HEK293 (cell line): Measurements from ENCODE around the gene EEF2.

Experiments used
- MYNN ChIP-seq: fragments of 450-650 bp; formaldehyde crosslinking; IDR thresholded peaks from 2 replicates; pipeline ENCODE4 v1.5.1; 2016; ENCODE audit warnings: missing biosample characterization, missing genetic modification characterization, borderline replicate concordance
- ZBTB1 ChIP-seq: fragments of 450-650 bp; formaldehyde crosslinking; IDR thresholded peaks from 2 replicates; pipeline ENCODE4 v1.5.1; 2016; ENCODE audit warnings: missing biosample characterization, missing genetic modification characterization
- ZIC2 ChIP-seq: fragments of 450-650 bp; formaldehyde crosslinking; IDR thresholded peaks from 2 replicates; pipeline ENCODE4 v1.5.1; 2016; ENCODE audit warnings: missing biosample characterization, missing genetic modification characterization
- ZNF114 ChIP-seq: fragments of 450-650 bp; formaldehyde crosslinking; IDR thresholded peaks from 2 replicates; pipeline ENCODE4 v1.5.0; 2017; ENCODE audit warnings: missing biosample characterization, missing genetic modification characterization
- ZNF132 ChIP-seq: fragments of 450-650 bp; formaldehyde crosslinking; IDR thresholded peaks from 2 replicates; pipeline ENCODE4 v1.5.1; 2017; ENCODE audit warnings: missing biosample characterization, missing genetic modification characterization, borderline replicate concordance
- ZNF23 ChIP-seq: fragments of 450-650 bp; formaldehyde crosslinking; IDR thresholded peaks from 2 replicates; pipeline ENCODE4 v1.5.1; 2016; ENCODE audit warnings: missing biosample characterization, missing genetic modification characterization, borderline replicate concordance
- ZNF366 ChIP-seq: fragments of 450-650 bp; formaldehyde crosslinking; conservative IDR thresholded peaks from 2 replicates; pipeline ENCODE4 v1.5.1; 2016; ENCODE audit warnings: missing biosample characterization, missing genetic modification characterization
- ZNF394 ChIP-seq: fragments of 450-650 bp; formaldehyde crosslinking; IDR thresholded peaks from 2 replicates; pipeline ENCODE4 v1.5.1; 2016; ENCODE audit warnings: missing biosample characterization, missing genetic modification characterization, mild to moderate bottlenecking, moderate library complexity, borderline replicate concordance
- ZNF423 ChIP-seq: fragments of 450-650 bp; formaldehyde crosslinking; IDR thresholded peaks from 2 replicates; pipeline ENCODE4 v1.5.1; 2016; ENCODE audit warnings: missing biosample characterization, missing genetic modification characterization
- ZNF473 ChIP-seq: fragments of 450-650 bp; formaldehyde crosslinking; IDR thresholded peaks from 2 replicates; pipeline ENCODE4 v1.5.1; 2017; ENCODE audit warnings: missing biosample characterization, missing genetic modification characterization
- ZNF530 ChIP-seq: fragments of 450-650 bp; formaldehyde crosslinking; IDR thresholded peaks from 2 replicates; pipeline ENCODE4 v1.5.1; 2016; ENCODE audit warnings: low read depth, missing biosample characterization, missing genetic modification characterization
- ZNF548 ChIP-seq: fragments of 450-650 bp; formaldehyde crosslinking; IDR thresholded peaks from 2 replicates; pipeline ENCODE4 v1.5.1; 2016; ENCODE audit warnings: missing biosample characterization, missing genetic modification characterization
- ZNF561 ChIP-seq: fragments of 450-650 bp; IDR thresholded peaks from 2 replicates; pipeline ENCODE4 v1.5.1; 2018; ENCODE audit warnings: missing biosample characterization, missing genetic modification characterization, borderline replicate concordance
- ZNF670 ChIP-seq: fragments of 450-650 bp; formaldehyde crosslinking; IDR thresholded peaks from 2 replicates; pipeline ENCODE4 v1.5.1; 2016; ENCODE audit warnings: missing biosample characterization, missing genetic modification characterization, low read depth
- ZNF701 ChIP-seq: fragments of 450-650 bp; formaldehyde crosslinking; IDR thresholded peaks from 2 replicates; pipeline ENCODE4 v1.5.1; 2016; ENCODE audit warnings: missing biosample characterization, missing genetic modification characterization
- ZNF747 ChIP-seq: fragments of 450-650 bp; formaldehyde crosslinking; IDR thresholded peaks from 2 replicates; pipeline ENCODE4 v1.5.1; 2016; ENCODE audit warnings: missing biosample characterization, missing genetic modification characterization
- ZNF768 ChIP-seq: fragments of 450-650 bp; formaldehyde crosslinking; IDR thresholded peaks from 2 replicates; pipeline ENCODE4 v1.5.1; 2018; ENCODE audit warnings: missing biosample characterization, mild to moderate bottlenecking, missing genetic modification characterization
- ZSCAN23 ChIP-seq: fragments of 450-650 bp; formaldehyde crosslinking; IDR thresholded peaks from 2 replicates; pipeline ENCODE4 v1.5.1; 2016; ENCODE audit warnings: missing biosample characterization, missing genetic modification characterization
- TF ChIP-seq, protein P1 (sequence below): fragments of 450-650 bp; formaldehyde crosslinking; IDR thresholded peaks from 2 replicates; pipeline ENCODE4 v1.5.1; 2016; ENCODE audit warnings: missing biosample characterization, missing genetic modification characterization, borderline replicate concordance
- TF ChIP-seq, protein P2 (sequence below): fragments of 450-650 bp; formaldehyde crosslinking; IDR thresholded peaks from 2 replicates; pipeline ENCODE4 v1.5.1; 2016; ENCODE audit warnings: missing biosample characterization, missing genetic modification characterization
- TF ChIP-seq, protein P3 (sequence below): fragments of 450-650 bp; formaldehyde crosslinking; IDR thresholded peaks from 2 replicates; pipeline ENCODE4 v1.5.1; 2016; ENCODE audit warnings: missing biosample characterization, missing genetic modification characterization
- TF ChIP-seq, protein P4 (sequence below): fragments of 450-650 bp; formaldehyde crosslinking; IDR thresholded peaks from 2 replicates; pipeline ENCODE4 v1.5.1; 2016; ENCODE audit warnings: missing biosample characterization, missing genetic modification characterization
- TF ChIP-seq, protein P5 (sequence below): fragments of 450-650 bp; formaldehyde crosslinking; IDR thresholded peaks from 2 replicates; pipeline ENCODE4; 2016; ENCODE audit warnings: missing biosample characterization, missing genetic modification characterization
- TF ChIP-seq, protein P6 (sequence below): fragments of 450-650 bp; formaldehyde crosslinking; IDR thresholded peaks from 2 replicates; pipeline ENCODE4 v1.5.1; 2016; ENCODE audit warnings: missing biosample characterization, missing genetic modification characterization
- TF ChIP-seq, protein P7 (sequence below): fragments of 450-650 bp; formaldehyde crosslinking; IDR thresholded peaks from 2 replicates; pipeline ENCODE4 v1.5.1; 2016; ENCODE audit warnings: missing biosample characterization, missing genetic modification characterization

The EEF2 gene

DNA sequence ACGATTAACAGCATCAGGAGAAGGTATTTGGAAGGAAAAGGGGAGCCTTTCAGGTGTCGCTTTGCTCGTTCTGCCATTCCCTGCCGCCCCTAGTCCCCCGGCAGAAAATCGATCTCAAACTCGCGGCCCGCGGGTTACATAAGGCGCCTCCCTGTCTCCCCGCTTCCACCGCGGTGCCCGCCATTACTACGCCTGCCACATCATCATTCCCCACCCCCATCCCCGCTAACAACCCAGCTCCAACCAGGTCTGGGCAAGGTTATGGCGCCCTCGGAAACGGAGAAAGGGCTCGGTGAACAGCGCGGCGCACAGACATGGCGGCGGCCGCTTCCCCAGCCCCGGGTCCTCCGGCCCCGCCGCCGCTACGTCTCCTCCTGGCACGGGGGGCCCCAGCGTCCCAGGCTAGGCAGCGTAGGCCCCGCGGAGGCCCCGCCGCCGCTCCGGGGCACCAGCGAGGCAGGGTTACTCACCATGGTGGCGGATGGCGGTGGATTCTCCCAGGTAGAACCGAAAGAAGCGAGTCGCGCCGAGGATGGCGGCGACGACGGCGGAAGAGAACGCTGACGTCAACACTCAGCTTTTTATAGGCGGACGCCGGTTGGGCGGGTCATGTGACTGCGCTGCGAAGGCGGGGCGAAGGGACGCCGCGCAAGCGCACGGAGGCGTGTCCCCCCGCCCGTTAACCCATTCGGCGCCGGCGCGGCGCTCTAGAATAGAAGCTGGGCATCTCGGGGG, at the start of gene EEF2 (continued):
- TF ChIP-seq, protein P1, sequence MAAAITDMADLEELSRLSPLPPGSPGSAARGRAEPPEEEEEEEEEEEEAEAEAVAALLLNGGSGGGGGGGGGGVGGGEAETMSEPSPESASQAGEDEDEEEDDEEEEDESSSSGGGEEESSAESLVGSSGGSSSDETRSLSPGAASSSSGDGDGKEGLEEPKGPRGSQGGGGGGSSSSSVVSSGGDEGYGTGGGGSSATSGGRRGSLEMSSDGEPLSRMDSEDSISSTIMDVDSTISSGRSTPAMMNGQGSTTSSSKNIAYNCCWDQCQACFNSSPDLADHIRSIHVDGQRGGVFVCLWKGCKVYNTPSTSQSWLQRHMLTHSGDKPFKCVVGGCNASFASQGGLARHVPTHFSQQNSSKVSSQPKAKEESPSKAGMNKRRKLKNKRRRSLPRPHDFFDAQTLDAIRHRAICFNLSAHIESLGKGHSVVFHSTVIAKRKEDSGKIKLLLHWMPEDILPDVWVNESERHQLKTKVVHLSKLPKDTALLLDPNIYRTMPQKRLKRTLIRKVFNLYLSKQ (tag by site-specific recombination), result no peak
- TF ChIP-seq, protein P2, sequence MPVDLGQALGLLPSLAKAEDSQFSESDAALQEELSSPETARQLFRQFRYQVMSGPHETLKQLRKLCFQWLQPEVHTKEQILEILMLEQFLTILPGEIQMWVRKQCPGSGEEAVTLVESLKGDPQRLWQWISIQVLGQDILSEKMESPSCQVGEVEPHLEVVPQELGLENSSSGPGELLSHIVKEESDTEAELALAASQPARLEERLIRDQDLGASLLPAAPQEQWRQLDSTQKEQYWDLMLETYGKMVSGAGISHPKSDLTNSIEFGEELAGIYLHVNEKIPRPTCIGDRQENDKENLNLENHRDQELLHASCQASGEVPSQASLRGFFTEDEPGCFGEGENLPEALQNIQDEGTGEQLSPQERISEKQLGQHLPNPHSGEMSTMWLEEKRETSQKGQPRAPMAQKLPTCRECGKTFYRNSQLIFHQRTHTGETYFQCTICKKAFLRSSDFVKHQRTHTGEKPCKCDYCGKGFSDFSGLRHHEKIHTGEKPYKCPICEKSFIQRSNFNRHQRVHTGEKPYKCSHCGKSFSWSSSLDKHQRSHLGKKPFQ (tag by site-specific recombination), result no peak
- no peak for TF ChIP-seq ZNF768 (tag by site-specific recombination)
- no peak for TF ChIP-seq ZIC2
- no peak for TF ChIP-seq ZNF530 (tag by site-specific recombination)
- TF ChIP-seq, protein P3, sequence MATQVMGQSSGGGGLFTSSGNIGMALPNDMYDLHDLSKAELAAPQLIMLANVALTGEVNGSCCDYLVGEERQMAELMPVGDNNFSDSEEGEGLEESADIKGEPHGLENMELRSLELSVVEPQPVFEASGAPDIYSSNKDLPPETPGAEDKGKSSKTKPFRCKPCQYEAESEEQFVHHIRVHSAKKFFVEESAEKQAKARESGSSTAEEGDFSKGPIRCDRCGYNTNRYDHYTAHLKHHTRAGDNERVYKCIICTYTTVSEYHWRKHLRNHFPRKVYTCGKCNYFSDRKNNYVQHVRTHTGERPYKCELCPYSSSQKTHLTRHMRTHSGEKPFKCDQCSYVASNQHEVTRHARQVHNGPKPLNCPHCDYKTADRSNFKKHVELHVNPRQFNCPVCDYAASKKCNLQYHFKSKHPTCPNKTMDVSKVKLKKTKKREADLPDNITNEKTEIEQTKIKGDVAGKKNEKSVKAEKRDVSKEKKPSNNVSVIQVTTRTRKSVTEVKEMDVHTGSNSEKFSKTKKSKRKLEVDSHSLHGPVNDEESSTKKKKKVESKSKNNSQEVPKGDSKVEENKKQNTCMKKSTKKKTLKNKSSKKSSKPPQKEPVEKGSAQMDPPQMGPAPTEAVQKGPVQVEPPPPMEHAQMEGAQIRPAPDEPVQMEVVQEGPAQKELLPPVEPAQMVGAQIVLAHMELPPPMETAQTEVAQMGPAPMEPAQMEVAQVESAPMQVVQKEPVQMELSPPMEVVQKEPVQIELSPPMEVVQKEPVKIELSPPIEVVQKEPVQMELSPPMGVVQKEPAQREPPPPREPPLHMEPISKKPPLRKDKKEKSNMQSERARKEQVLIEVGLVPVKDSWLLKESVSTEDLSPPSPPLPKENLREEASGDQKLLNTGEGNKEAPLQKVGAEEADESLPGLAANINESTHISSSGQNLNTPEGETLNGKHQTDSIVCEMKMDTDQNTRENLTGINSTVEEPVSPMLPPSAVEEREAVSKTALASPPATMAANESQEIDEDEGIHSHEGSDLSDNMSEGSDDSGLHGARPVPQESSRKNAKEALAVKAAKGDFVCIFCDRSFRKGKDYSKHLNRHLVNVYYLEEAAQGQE, result 0 out of 2 replicates have a peak, but pooled peaks have one; percentile 43
- no peak for TF ChIP-seq ZNF670 (tag by site-specific recombination)
- TF ChIP-seq, protein P4, sequence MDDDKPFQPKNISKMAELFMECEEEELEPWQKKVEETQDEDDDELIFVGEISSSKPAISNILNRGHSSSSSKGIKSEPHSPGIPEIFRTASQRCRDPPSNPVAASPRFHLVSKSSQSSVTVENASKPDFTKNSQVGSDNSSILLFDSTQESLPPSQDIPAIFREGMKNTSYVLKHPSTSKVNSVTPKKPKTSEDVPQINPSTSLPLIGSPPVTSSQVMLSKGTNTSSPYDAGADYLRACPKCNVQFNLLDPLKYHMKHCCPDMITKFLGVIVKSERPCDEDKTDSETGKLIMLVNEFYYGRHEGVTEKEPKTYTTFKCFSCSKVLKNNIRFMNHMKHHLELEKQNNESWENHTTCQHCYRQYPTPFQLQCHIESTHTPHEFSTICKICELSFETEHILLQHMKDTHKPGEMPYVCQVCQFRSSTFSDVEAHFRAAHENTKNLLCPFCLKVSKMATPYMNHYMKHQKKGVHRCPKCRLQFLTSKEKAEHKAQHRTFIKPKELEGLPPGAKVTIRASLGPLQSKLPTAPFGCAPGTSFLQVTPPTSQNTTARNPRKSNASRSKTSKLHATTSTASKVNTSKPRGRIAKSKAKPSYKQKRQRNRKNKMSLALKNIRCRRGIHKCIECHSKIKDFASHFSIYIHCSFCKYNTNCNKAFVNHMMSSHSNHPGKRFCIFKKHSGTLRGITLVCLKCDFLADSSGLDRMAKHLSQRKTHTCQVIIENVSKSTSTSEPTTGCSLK, result no peak
- no peak for TF ChIP-seq ZNF548 (tag by site-specific recombination)
- TF ChIP-seq ZNF23 (tag by site-specific recombination), result no peak
- TF ChIP-seq ZNF366 (tag by site-specific recombination), result no peak
- TF ChIP-seq ZSCAN23 (tag by site-specific recombination), result no peak
- TF ChIP-seq, protein P5, sequence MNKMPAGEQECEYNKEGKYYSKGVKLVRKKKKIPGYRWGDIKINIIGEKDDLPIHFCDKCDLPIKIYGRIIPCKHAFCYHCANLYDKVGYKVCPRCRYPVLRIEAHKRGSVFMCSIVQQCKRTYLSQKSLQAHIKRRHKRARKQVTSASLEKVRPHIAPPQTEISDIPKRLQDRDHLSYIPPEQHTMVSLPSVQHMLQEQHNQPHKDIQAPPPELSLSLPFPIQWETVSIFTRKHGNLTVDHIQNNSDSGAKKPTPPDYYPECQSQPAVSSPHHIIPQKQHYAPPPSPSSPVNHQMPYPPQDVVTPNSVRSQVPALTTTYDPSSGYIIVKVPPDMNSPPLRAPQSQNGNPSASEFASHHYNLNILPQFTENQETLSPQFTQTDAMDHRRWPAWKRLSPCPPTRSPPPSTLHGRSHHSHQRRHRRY (tag by site-specific recombination), result no peak
- TF ChIP-seq ZNF132 (tag by site-specific recombination), result no peak
- TF ChIP-seq MYNN (tag by site-specific recombination), result no peak
- TF ChIP-seq ZNF394, result peak; percentile 73; the same call in 1 of the 2 replicates
- TF ChIP-seq ZNF561 (tag by site-specific recombination), result no peak
- 0 out of 2 replicates have a peak, but pooled peaks have one; percentile 23 for TF ChIP-seq ZBTB1 (tag by site-specific recombination)
- TF ChIP-seq, protein P6, sequence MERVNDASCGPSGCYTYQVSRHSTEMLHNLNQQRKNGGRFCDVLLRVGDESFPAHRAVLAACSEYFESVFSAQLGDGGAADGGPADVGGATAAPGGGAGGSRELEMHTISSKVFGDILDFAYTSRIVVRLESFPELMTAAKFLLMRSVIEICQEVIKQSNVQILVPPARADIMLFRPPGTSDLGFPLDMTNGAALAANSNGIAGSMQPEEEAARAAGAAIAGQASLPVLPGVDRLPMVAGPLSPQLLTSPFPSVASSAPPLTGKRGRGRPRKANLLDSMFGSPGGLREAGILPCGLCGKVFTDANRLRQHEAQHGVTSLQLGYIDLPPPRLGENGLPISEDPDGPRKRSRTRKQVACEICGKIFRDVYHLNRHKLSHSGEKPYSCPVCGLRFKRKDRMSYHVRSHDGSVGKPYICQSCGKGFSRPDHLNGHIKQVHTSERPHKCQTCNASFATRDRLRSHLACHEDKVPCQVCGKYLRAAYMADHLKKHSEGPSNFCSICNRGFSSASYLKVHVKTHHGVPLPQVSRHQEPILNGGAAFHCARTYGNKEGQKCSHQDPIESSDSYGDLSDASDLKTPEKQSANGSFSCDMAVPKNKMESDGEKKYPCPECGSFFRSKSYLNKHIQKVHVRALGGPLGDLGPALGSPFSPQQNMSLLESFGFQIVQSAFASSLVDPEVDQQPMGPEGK, result peak; percentile 87
- TF ChIP-seq ZNF473 (tag by site-specific recombination), result no peak
- TF ChIP-seq, protein P7, sequence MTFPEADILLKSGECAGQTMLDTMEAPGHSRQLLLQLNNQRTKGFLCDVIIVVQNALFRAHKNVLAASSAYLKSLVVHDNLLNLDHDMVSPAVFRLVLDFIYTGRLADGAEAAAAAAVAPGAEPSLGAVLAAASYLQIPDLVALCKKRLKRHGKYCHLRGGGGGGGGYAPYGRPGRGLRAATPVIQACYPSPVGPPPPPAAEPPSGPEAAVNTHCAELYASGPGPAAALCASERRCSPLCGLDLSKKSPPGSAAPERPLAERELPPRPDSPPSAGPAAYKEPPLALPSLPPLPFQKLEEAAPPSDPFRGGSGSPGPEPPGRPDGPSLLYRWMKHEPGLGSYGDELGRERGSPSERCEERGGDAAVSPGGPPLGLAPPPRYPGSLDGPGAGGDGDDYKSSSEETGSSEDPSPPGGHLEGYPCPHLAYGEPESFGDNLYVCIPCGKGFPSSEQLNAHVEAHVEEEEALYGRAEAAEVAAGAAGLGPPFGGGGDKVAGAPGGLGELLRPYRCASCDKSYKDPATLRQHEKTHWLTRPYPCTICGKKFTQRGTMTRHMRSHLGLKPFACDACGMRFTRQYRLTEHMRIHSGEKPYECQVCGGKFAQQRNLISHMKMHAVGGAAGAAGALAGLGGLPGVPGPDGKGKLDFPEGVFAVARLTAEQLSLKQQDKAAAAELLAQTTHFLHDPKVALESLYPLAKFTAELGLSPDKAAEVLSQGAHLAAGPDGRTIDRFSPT (tag by site-specific recombination), result no peak
- TF ChIP-seq ZNF423, result no peak
- TF ChIP-seq ZNF701 (tag by site-specific recombination), result no peak
- no peak for TF ChIP-seq ZNF114 (tag by site-specific recombination)
- TF ChIP-seq ZNF747 (tag by site-specific recombination), result no peak; the same call in 1 of the 2 replicates
